ENCODE measurements around the gene ADAMTS17.

ADAMTS17 gene

DNA sequence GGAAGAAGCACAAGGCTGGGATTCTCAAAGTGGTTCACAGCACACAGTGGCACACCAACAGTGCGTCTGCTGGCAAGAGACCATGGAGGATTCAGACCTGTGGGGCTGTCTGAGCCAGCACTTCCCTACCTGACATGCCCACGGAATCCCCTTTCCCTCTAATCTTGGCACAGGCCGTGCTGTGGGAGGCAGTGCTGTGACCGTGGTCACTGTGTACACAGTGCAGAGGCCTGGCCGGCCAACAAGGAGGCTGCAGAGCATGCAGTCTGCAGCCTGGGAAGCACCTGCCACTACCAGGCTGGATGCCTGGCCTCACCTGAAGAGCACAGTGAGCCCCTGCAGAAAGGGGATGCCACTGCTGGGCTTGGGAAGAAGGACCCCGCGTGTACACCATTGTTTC, 307.6 kb downstream of the ADAMTS17 start:
- TF ChIP-seq CEBPB (IDR thresholded peaks at IDR 0.05) = no peak
- no peak for TF ChIP-seq RAD21 (IDR thresholded peaks at IDR 0.05; ENCODE audit: low read depth)
- TF ChIP-seq TCF12 (IDR thresholded peaks at IDR 0.05; ENCODE audit: low read depth) = no peak
- TF ChIP-seq EP300 (IDR thresholded peaks at IDR 0.05; ENCODE audit: borderline replicate concordance) = no peak
- no peak for TF ChIP-seq TEAD4 (IDR thresholded peaks at IDR 0.05)
- TF ChIP-seq TAF1 (IDR thresholded peaks at IDR 0.05; ENCODE audit: low read depth) = no peak
- TF ChIP-seq CREB1 (IDR thresholded peaks at IDR 0.05; ENCODE audit: low read depth) = no peak
- TF ChIP-seq, protein P1, sequence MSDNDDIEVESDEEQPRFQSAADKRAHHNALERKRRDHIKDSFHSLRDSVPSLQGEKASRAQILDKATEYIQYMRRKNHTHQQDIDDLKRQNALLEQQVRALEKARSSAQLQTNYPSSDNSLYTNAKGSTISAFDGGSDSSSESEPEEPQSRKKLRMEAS (IDR thresholded peaks at IDR 0.05) = no peak
- TF ChIP-seq, protein P2, sequence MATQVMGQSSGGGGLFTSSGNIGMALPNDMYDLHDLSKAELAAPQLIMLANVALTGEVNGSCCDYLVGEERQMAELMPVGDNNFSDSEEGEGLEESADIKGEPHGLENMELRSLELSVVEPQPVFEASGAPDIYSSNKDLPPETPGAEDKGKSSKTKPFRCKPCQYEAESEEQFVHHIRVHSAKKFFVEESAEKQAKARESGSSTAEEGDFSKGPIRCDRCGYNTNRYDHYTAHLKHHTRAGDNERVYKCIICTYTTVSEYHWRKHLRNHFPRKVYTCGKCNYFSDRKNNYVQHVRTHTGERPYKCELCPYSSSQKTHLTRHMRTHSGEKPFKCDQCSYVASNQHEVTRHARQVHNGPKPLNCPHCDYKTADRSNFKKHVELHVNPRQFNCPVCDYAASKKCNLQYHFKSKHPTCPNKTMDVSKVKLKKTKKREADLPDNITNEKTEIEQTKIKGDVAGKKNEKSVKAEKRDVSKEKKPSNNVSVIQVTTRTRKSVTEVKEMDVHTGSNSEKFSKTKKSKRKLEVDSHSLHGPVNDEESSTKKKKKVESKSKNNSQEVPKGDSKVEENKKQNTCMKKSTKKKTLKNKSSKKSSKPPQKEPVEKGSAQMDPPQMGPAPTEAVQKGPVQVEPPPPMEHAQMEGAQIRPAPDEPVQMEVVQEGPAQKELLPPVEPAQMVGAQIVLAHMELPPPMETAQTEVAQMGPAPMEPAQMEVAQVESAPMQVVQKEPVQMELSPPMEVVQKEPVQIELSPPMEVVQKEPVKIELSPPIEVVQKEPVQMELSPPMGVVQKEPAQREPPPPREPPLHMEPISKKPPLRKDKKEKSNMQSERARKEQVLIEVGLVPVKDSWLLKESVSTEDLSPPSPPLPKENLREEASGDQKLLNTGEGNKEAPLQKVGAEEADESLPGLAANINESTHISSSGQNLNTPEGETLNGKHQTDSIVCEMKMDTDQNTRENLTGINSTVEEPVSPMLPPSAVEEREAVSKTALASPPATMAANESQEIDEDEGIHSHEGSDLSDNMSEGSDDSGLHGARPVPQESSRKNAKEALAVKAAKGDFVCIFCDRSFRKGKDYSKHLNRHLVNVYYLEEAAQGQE (IDR thresholded peaks at IDR 0.05; ENCODE audit: low read depth) = no peak
- TF ChIP-seq YY1 (IDR thresholded peaks at IDR 0.05; ENCODE audit: low read depth) = no peak
- no peak for TF ChIP-seq NFIC (IDR thresholded peaks at IDR 0.05)
- no peak for TF ChIP-seq ZBTB7A (IDR thresholded peaks at IDR 0.05; ENCODE audit: low read depth)
- TF ChIP-seq, protein P3, sequence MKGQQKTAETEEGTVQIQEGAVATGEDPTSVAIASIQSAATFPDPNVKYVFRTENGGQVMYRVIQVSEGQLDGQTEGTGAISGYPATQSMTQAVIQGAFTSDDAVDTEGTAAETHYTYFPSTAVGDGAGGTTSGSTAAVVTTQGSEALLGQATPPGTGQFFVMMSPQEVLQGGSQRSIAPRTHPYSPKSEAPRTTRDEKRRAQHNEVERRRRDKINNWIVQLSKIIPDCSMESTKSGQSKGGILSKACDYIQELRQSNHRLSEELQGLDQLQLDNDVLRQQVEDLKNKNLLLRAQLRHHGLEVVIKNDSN (IDR thresholded peaks at IDR 0.05) = no peak

DNA sequence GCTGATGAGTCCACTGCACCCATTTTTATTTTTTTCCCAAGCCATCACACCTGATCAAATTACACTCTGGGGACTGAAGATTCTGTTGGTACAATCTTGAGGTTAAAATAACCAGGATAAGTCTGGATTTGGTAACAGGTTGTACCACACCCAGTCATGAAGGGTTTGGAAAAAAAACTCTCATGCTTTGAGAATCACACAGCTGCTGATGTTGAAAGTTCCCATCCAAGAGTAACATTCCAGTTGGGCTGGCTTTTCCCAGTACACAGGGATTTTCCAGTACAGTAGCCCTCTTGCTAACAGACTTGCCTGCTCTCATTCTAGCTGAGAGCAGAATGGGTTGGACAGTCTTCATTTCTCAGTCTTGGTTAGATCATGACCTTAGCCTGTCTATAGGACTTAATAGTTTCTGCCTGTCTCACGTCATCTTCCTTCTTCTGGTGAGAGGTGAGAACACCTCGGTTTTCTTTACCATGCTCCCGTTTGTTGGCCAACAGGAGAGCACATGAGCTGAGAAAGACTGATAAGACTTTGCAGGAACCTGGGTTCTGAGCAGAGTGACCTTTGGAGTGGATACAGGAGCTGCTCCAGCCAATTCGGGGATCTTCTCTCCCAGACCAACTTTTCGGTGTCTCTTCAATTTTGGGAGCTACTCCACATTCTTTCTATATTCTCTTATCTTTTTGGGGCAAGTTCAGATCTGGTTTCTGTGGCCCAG, 308.5 kb downstream of the ADAMTS17 start:
- TF ChIP-seq, protein P2 (IDR thresholded peaks at IDR 0.05; ENCODE audit: low read depth) = no peak
- TF ChIP-seq TEAD4 (IDR thresholded peaks at IDR 0.05) = no peak
- no peak for TF ChIP-seq ZBTB7A (IDR thresholded peaks at IDR 0.05; ENCODE audit: low read depth)
- TF ChIP-seq NFIC (IDR thresholded peaks at IDR 0.05) = no peak
- TF ChIP-seq, protein P1 (IDR thresholded peaks at IDR 0.05) = no peak
- TF ChIP-seq EP300 (IDR thresholded peaks at IDR 0.05; ENCODE audit: borderline replicate concordance) = no peak
- no peak for TF ChIP-seq TAF1 (IDR thresholded peaks at IDR 0.05; ENCODE audit: low read depth)
- no peak for TF ChIP-seq RAD21 (IDR thresholded peaks at IDR 0.05; ENCODE audit: low read depth)
- no peak for TF ChIP-seq YY1 (IDR thresholded peaks at IDR 0.05; ENCODE audit: low read depth)
- TF ChIP-seq, protein P3 (IDR thresholded peaks at IDR 0.05) = no peak
- no peak for TF ChIP-seq CREB1 (IDR thresholded peaks at IDR 0.05; ENCODE audit: low read depth)
- no peak for TF ChIP-seq FOXM1 (IDR thresholded peaks at IDR 0.05; ENCODE audit: borderline replicate concordance, low read depth)
- no peak for TF ChIP-seq EGR1 (IDR thresholded peaks at IDR 0.05)
- TF ChIP-seq TCF12 (IDR thresholded peaks at IDR 0.05; ENCODE audit: low read depth) = no peak
- TF ChIP-seq CEBPB (IDR thresholded peaks at IDR 0.05) = no peak

DNA sequence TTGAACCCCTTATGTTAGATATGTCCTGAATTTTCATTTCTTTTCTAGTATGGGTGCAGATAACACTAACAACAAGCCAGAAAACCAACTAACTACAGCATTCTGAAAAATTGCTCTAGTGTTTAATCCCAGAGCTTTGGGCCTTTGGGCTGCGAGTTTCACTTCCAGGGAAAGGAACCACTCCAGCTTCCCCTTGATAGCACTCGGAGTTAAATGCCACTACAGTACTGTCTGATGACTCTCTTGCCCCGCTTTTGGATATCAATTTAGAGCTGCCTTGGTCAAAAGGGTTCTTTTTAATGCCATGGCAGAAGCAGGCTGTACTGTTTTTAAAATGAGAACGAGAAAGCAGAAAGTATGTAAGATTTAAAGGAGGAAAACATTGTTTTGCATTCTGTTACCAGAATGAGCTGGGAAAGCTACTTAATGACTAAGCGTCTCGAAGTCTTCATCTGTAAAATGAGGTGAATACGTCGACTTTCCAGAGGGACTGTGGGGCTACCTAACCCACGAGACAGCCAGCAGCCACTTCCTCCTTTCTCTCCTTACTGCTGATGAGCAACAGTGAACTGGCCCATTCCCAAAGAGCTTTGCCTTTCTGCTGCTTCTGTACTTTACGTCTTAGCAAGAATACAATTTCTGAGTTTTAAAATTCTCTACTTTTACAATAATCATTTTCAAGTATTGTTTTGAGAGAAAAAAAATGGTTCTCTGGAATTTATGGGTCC, 309.3 kb downstream of the ADAMTS17 start:
- TF ChIP-seq TAF1 (IDR thresholded peaks at IDR 0.05; ENCODE audit: low read depth) (no peak), CREB1 (IDR thresholded peaks at IDR 0.05; ENCODE audit: low read depth) (no peak), TEAD4 (IDR thresholded peaks at IDR 0.05) (no peak)
- TF ChIP-seq, protein P2 (IDR thresholded peaks at IDR 0.05; ENCODE audit: low read depth) = no peak
- TF ChIP-seq, protein P1 (IDR thresholded peaks at IDR 0.05) = no peak
- TF ChIP-seq, protein P3 (IDR thresholded peaks at IDR 0.05) = no peak

Measured in Ishikawa (cell line).